ENCODE measurements around the gene FADS2. TPM values are rescaled to one million over a fixed set of nuclear protein-coding genes. Genes with fewer than 3 reads are reported as not detected.

FADS2 gene
- polyA plus RNA-seq, 2 of the 4 experiments (the other 2 are of a cell fraction): 215 to 391 TPM

- Histone ChIP-seq H3K27ac (0 out of 6 replicates have a peak overlapping the region, but pooled peaks of 1 of the 2 experiments have one; percentile 30), H3K4me1 (peaks cover 35% of the 10 kb centered on the region), H3K9me3 (peaks cover 8% of the 10 kb centered on the region), H3K4me3 (no peak overlapping the region), H3K4me2 (no peak overlapping the region)
- FAIRE-seq: no peak
- TF ChIP-seq, protein P1, sequence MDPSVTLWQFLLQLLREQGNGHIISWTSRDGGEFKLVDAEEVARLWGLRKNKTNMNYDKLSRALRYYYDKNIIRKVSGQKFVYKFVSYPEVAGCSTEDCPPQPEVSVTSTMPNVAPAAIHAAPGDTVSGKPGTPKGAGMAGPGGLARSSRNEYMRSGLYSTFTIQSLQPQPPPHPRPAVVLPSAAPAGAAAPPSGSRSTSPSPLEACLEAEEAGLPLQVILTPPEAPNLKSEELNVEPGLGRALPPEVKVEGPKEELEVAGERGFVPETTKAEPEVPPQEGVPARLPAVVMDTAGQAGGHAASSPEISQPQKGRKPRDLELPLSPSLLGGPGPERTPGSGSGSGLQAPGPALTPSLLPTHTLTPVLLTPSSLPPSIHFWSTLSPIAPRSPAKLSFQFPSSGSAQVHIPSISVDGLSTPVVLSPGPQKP (IDR thresholded peaks at IDR 0.05; ENCODE audit: low read depth, low read length): no peak
- TF ChIP-seq CHD2 (IDR thresholded peaks at IDR 0.05; ENCODE audit: low read length, partially characterized antibody): no peak
- no peak for TF ChIP-seq ZC3H11A (IDR thresholded peaks at IDR 0.05)
- TF ChIP-seq CEBPB (IDR thresholded peaks at IDR 0.05): no peak
- no peak for TF ChIP-seq RNF2 (IDR thresholded peaks at IDR 0.05; ENCODE audit: borderline replicate concordance, low read depth)
- TF ChIP-seq, protein P2, sequence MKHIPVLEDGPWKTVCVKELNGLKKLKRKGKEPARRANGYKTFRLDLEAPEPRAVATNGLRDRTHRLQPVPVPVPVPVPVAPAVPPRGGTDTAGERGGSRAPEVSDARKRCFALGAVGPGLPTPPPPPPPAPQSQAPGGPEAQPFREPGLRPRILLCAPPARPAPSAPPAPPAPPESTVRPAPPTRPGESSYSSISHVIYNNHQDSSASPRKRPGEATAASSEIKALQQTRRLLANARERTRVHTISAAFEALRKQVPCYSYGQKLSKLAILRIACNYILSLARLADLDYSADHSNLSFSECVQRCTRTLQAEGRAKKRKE (CRISPR knock-in tag; IDR thresholded peaks at IDR 0.05; ENCODE audit: low read depth): no peak
- TF ChIP-seq, protein P3, sequence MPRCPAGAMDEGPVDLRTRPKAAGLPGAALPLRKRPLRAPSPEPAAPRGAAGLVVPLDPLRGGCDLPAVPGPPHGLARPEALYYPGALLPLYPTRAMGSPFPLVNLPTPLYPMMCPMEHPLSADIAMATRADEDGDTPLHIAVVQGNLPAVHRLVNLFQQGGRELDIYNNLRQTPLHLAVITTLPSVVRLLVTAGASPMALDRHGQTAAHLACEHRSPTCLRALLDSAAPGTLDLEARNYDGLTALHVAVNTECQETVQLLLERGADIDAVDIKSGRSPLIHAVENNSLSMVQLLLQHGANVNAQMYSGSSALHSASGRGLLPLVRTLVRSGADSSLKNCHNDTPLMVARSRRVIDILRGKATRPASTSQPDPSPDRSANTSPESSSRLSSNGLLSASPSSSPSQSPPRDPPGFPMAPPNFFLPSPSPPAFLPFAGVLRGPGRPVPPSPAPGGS (IDR thresholded peaks at IDR 0.05): no peak
- TF ChIP-seq MAX (IDR thresholded peaks at IDR 0.05): no peak
- TF ChIP-seq HEYL (CRISPR knock-in tag; IDR thresholded peaks at IDR 0.05): no peak
- TF ChIP-seq ZFP36 (IDR thresholded peaks at IDR 0.05; ENCODE audit: borderline replicate concordance, partially characterized antibody): no peak
- TF ChIP-seq NFE2L2 (conservative IDR thresholded peaks at IDR 0.05; ENCODE audit: low read length): no peak
- TF ChIP-seq, protein P4, sequence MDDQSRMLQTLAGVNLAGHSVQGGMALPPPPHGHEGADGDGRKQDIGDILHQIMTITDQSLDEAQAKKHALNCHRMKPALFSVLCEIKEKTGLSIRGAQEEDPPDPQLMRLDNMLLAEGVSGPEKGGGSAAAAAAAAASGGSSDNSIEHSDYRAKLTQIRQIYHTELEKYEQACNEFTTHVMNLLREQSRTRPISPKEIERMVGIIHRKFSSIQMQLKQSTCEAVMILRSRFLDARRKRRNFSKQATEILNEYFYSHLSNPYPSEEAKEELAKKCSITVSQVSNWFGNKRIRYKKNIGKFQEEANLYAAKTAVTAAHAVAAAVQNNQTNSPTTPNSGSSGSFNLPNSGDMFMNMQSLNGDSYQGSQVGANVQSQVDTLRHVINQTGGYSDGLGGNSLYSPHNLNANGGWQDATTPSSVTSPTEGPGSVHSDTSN (IDR thresholded peaks at IDR 0.05): no peak
- TF ChIP-seq EP300 (IDR thresholded peaks at IDR 0.05): no peak
- TF ChIP-seq HOXB5 (CRISPR knock-in tag; IDR thresholded peaks at IDR 0.05): no peak
- TF ChIP-seq NR3C1 (IDR thresholded peaks at IDR 0.05): no peak
- no peak for TF ChIP-seq KDM1A (IDR thresholded peaks at IDR 0.05; ENCODE audit: low read depth)
- TF ChIP-seq FOXS1 (CRISPR knock-in tag; IDR thresholded peaks at IDR 0.05): no peak
- WGBS (ENCODE audit: missing lambda C conversion rate): 91% methylated on average over 12 of the region's 13 CpGs
- DNase-seq (ENCODE audit: low read depth in 1 of 2, low spot score in 1 of 2): no peak
- ATAC-seq: no peak
- CTCF ChIA-PET: interaction anchor here (0.5 to 16.0 kb wide), 13 partner anchors 12 to 223 kb away, joined by 3 to 124 read pairs (median 4); no protein-coding TSS in a partner anchor
- POLR2A ChIA-PET: no interaction called here
These were observed 57.9 kb downstream of the FADS2 start for GRCh38 chr11:61885784-61886580.

GRCh38 chr11:61886643-61887042 is 58.5 kb downstream of the FADS2 start:
- CTCF ChIA-PET: interaction anchor here (0.6 to 16.0 kb wide), 10 partner anchors 12 to 222 kb away, joined by 3 to 124 read pairs (median 4); partner anchors contain the start of gene FADS1
- H3K9me3 ChIP-seq: peaks cover 8% of the 10 kb centered on the region
- DNase-seq (ENCODE audit: low read depth in 1 of 2, low spot score in 1 of 2) (no peak), FAIRE-seq (no peak), ATAC-seq (no peak)
- peaks cover 31% of the 10 kb centered on the region for H3K4me1 ChIP-seq
- 89% methylated on average over 3 of the region's 3 CpGs for WGBS (ENCODE audit: missing lambda C conversion rate)
- POLR2A ChIA-PET: no interaction called here
- no peak overlapping the region for H3K27ac ChIP-seq
- H3K4me3 ChIP-seq: no peak overlapping the region
- H3K4me2 ChIP-seq: no peak overlapping the region
- no peak for TF ChIP-seq SREBF2 (IDR thresholded peaks at IDR 0.05)
- no peak for TF ChIP-seq ZC3H11A (IDR thresholded peaks at IDR 0.05)
- TF ChIP-seq NPAS2 (CRISPR knock-in tag; IDR thresholded peaks at IDR 0.05; ENCODE audit: borderline replicate concordance): no peak
- no peak for TF ChIP-seq GATA3 (IDR thresholded peaks at IDR 0.05; ENCODE audit: borderline replicate concordance)
- TF ChIP-seq HOXB13 (CRISPR knock-in tag; IDR thresholded peaks at IDR 0.05; ENCODE audit: low read depth): no peak

Data from A549 (cell line).